GM12864 (cell line): ENCODE measurements around the gene ARHGEF3.
"Not testable (repeated sequence)": the region's sequence is repeated elsewhere in the genome, so short reads cannot be mapped to it uniquely, and the experiment has no call there.

Experiments
- DNase-seq: peaks from one replicate; pipeline ENCODE4 v3.0.0-alpha.2; 2011; ENCODE audit warnings: low read depth
- H3K4me3 ChIP-seq: 2 replicates; pipeline ENCODE4 v1.5.1; 2011; ENCODE audit warnings: mild to moderate bottlenecking, low read depth, low read length, control low read depth
- TF ChIP-seq, protein P1 (sequence below): IDR thresholded peaks from 2 replicates; pipeline ENCODE4 v1.5.1; 2011; ENCODE audit warnings: low read depth, mild to moderate bottlenecking, moderate library complexity, low read length, control low read depth, inconsistent platforms; ENCODE audit errors: missing control alignments

Gene ARHGEF3

DNA sequence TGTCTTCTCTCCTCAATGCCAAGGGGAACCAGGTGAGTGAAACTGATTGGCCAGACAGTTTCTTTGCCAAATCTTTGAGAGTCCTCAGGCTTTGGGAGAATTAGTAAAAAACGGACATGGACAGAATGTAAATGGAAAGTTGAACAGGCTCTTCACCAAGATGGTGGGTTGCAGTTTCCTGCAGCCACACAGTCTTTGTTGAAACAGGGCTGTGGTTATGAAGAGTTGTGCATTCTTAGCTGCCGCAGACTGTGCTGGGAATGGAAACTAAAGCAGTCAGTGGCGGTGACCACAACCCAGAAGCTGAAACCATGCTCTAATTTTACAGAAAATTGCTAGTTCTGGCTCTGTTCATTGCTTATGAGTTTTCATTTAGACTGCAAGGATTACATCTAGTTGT is 76.6 kb downstream of the ARHGEF3 start:
- TF ChIP-seq, protein P1, sequence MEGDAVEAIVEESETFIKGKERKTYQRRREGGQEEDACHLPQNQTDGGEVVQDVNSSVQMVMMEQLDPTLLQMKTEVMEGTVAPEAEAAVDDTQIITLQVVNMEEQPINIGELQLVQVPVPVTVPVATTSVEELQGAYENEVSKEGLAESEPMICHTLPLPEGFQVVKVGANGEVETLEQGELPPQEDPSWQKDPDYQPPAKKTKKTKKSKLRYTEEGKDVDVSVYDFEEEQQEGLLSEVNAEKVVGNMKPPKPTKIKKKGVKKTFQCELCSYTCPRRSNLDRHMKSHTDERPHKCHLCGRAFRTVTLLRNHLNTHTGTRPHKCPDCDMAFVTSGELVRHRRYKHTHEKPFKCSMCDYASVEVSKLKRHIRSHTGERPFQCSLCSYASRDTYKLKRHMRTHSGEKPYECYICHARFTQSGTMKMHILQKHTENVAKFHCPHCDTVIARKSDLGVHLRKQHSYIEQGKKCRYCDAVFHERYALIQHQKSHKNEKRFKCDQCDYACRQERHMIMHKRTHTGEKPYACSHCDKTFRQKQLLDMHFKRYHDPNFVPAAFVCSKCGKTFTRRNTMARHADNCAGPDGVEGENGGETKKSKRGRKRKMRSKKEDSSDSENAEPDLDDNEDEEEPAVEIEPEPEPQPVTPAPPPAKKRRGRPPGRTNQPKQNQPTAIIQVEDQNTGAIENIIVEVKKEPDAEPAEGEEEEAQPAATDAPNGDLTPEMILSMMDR = no peak
- peak; percentile 86 for DNase-seq
- H3K4me3 ChIP-seq = no peak overlapping the region; the same call in 1 of the 2 replicates

DNA sequence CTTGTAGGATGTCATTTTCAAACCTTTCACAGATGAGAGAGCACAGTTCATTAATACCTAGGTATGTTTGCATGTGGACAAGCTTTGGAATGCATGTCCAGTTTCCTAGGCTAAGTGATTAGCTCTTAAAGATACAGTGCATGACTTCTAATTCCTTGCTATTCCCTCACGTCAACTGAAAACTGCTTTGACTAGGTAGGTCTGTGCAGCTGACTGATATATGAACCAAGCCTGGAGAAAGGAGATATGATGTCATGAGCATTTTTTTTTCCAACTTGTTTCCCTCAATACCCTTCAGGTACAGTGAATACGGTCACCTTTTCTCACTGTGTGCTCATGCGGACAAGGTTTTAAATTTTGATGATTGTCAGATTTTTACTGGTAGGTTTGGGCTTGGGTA is 77.1 kb downstream of the ARHGEF3 start:
- TF ChIP-seq, protein P1 = no peak

DNA sequence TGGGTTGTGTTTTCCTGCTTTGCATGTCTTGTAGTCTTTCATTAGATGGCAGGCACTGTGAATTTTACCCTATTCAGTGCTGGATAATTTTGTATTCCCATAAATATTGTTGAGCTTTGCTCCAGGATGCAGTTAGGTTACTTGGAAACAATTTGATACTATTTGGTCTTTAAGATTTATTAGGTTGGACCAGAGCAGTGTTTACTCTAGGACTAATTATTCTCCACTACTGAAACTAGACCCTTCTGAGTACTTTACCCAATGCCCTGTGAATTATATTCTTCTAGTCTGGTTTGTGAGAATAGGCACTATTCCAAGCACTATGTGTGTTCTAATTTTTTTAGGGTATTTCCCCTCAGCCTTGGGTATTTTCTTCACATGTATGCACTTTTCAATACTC is 80.9 kb downstream of the ARHGEF3 start:
- TF ChIP-seq, protein P1 = no peak
- DNase-seq = no peak
- H3K4me3 ChIP-seq = no peak overlapping the region

More for the DNA sequence above, 77.1 kb downstream of the ARHGEF3 start:
- no peak for DNase-seq
- no peak overlapping the region for H3K4me3 ChIP-seq

DNA sequence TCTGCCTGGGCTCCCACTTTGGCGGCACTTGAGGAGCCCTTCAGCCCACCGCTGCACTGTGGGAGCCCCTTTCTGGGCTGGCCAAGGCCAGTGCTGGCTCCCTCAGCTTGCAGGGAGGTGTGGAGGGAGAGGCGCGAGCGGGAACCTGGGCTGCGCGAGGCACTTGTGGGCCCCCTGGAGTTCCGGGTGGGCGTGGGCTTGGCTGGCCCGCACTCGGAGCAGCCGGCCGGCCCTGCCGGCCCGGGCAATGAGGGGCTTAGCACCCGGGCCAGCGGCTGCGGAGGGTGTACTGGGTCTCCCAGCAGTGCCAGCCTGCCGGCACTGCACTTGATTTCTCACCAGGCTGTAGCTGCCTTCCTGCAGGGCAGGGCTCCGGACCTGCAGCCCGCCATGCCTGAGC is 82.9 kb downstream of the ARHGEF3 start:
- H3K4me3 ChIP-seq, DNase-seq: not testable (repeated sequence)

DNA sequence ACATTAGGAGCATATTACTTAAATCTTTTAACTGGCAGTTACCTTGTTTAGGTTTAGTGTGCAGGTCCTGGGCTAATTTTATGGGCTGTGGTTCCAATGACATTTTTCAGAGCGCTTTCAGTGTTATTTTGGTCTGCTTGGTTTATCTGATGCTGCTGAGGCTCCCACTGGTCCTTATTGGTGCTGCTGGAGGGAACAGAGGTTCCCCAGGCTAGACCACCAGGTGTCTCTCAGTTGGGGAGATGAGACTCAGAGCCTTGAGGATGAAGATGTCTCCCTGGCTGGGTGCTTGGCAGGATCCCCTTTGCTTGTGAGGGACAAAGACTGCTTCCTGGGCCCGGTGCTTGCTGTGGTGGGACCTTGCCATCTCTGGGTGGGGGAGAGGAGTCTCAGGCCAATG is 90.4 kb downstream of the ARHGEF3 start:
- H3K4me3 ChIP-seq = no peak overlapping the region
- DNase-seq = no peak
- TF ChIP-seq, protein P1 = no peak

DNA sequence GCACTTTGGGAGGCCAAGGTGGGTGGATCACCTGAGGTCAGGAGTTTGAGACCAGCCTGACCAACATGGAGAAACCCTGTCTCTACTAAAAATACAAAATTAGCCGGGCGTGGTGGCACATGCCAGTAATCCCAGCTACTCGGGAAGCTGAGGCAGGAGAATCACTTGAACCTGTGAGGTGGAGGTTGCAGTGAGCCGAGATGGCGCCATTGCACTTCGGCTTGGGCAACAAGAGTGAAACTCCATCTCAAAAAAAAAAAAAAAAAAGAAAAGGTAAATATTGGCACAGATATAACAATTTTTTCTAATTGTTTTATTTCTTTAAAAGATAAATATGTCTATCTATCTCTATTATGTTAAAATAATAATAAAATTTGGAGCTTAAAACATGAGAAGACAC is 94.3 kb downstream of the ARHGEF3 start:
- DNase-seq, H3K4me3 ChIP-seq: not testable (repeated sequence)

DNA sequence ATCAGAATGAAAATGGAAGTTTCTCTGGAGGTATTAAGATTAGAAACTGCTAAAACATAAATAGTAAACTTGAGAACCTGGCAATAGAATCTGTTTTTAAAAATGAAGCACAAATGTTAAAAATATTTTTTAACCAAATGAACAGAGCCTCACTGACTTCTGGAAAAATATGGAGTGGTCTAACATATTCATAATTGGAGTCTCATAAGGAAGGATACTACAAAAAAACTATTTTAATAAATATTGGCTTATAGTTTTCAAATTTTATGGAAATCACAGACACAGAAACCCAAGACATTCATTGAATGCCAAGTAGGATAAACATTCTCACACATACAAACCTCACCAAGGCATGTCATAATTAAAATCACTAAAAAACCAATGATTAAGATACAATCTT is 95.1 kb downstream of the ARHGEF3 start:
- TF ChIP-seq, protein P1 = no peak
- no peak for DNase-seq
- no peak overlapping the region for H3K4me3 ChIP-seq

DNA sequence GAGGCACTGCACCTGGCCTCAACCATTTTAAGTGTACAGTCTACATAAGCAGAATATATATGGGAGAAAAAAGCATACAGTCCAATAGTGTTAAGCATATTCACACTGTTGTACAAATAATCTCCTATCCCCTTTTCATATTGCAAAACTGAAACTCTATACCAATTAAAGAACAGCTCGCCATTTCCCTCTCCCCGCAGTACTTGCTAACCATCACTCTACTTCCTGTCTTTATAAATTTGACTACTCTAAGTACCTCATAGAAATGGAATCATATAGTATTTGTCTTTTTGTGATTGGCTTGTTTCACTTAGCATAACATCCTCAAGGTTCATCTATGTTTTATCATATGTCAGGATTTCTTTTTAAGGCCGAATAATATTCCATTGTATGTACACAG is 97.0 kb downstream of the ARHGEF3 start:
- TF ChIP-seq, protein P1 = no peak
- DNase-seq = no peak

More for the DNA sequence above, 97.0 kb downstream of the ARHGEF3 start:
- H3K4me3 ChIP-seq = no peak overlapping the region
